Loucy (cell line): ENCODE results near the gene CADM1.

Experiments used
- EZH2phosphoT487 ChIP-seq: fragments of 200-600 bp; IDR thresholded peaks from 2 replicates; pipeline ENCODE4 v1.6.1; 2018; ENCODE audit warnings: antibody characterized with exemption, mild to moderate bottlenecking, moderate library complexity, borderline replicate concordance
- TF ChIP-seq, protein P1 (sequence below): fragments of 200-600 bp; sonication (generic); conservative IDR thresholded peaks from 2 replicates; pipeline ENCODE4 v1.5.1; 2014; ENCODE audit warnings: mild to moderate bottlenecking, antibody characterized with exemption, low read length

DNA sequence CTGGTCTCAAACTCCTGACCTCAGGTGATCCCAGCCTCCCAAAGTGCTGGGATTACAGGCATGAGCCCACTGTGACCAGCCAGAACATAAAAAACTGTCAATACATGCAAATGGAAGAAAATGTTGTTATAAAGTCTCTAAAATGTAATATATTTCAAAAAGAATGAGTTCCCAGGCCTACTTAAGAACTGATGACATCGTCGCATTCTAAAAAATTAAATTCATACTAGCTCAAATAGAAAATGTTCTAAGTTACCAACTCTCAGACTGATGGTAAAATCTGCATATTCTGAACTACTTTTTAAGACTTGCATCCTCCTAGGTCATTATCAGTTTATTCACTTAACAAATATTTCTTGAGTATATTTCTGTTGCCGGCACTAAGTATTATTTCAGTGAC, 163.3 kb downstream of the CADM1 start:
- TF ChIP-seq, protein P1, sequence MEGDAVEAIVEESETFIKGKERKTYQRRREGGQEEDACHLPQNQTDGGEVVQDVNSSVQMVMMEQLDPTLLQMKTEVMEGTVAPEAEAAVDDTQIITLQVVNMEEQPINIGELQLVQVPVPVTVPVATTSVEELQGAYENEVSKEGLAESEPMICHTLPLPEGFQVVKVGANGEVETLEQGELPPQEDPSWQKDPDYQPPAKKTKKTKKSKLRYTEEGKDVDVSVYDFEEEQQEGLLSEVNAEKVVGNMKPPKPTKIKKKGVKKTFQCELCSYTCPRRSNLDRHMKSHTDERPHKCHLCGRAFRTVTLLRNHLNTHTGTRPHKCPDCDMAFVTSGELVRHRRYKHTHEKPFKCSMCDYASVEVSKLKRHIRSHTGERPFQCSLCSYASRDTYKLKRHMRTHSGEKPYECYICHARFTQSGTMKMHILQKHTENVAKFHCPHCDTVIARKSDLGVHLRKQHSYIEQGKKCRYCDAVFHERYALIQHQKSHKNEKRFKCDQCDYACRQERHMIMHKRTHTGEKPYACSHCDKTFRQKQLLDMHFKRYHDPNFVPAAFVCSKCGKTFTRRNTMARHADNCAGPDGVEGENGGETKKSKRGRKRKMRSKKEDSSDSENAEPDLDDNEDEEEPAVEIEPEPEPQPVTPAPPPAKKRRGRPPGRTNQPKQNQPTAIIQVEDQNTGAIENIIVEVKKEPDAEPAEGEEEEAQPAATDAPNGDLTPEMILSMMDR = no peak
- no peak for TF ChIP-seq EZH2phosphoT487
